WTC11 (cell line): Measurements from ENCODE around the gene SH3GL2. TPM values are rescaled to one million over a fixed set of nuclear protein-coding genes. Genes with fewer than 3 reads are reported as not detected.

Source experiments
- ATAC-seq: fragments of 200-7000 bp; cut with Tn5 transposase; 2 replicates; pipeline ENCODE4 v1.10.0; 2021; ENCODE audit warnings: mild to moderate bottlenecking, moderate library complexity
- CTCF ChIA-PET: fragments of 300-600 bp; sonication (Branson Sonifier 250); formaldehyde crosslinking; loops from one replicate; lab custom pipeline; 2021; ENCODE audit warnings: antibody characterized with exemption; lab: Charles Lee
- POLR2A ChIA-PET: fragments of 350-600 bp; sonication (Branson Sonifier 250); formaldehyde crosslinking; loops from one replicate; lab custom pipeline; 2021; ENCODE audit warnings: antibody characterized with exemption; lab: Charles Lee
- DNase-seq: peaks from one replicate; pipeline ENCODE4 v3.0.0; 2021; ENCODE audit warnings: low spot score
- H3K27ac Mint-ChIP-seq: 2 replicates; pipeline ENCODE4 v1.8.0; 2021; ENCODE audit warnings: mixed read lengths
- H3K27me3 Mint-ChIP-seq: 2 replicates; pipeline ENCODE4 v1.8.0; 2021; ENCODE audit warnings: low read depth, mild to moderate bottlenecking, moderate library complexity, mixed read lengths
- H3K36me3 Mint-ChIP-seq: 2 replicates; pipeline ENCODE4 v1.8.0; 2021; ENCODE audit warnings: mixed read lengths
- H3K4me1 Mint-ChIP-seq: 2 replicates; pipeline ENCODE4 v1.8.0; 2022; ENCODE audit warnings: mixed read lengths
- H3K4me3 Mint-ChIP-seq: 2 replicates; pipeline ENCODE4 v1.8.0; 2021; ENCODE audit warnings: mild to moderate bottlenecking, moderate library complexity, mixed read lengths
- H3K9me3 Mint-ChIP-seq: 2 replicates; pipeline ENCODE4 v1.8.0; 2021; ENCODE audit warnings: mixed read lengths
- ATF3 ChIP-seq: sonication (generic); formaldehyde crosslinking; conservative IDR thresholded peaks from 2 replicates; pipeline ENCODE4 v1.8.1; 2022; ENCODE audit warnings: mild to moderate bottlenecking, missing genetic modification reagents
- CBFB ChIP-seq: sonication (generic); formaldehyde crosslinking; IDR thresholded peaks from 2 replicates; pipeline ENCODE4 v1.8.1; 2022; ENCODE audit warnings: mild to moderate bottlenecking, low read depth, missing genetic modification reagents
- CDX4 ChIP-seq: fragments of 250-450 bp; sonication (Bioruptor Pico); IDR thresholded peaks from 2 replicates; pipeline ENCODE4 v1.9.0; 2021; ENCODE audit warnings: moderate library complexity, mild to moderate bottlenecking, inconsistent platforms, borderline replicate concordance
- E2F4 ChIP-seq: sonication (generic); formaldehyde crosslinking; IDR thresholded peaks from 2 replicates; pipeline ENCODE4 v1.8.1; 2022; ENCODE audit warnings: low read depth, mild to moderate bottlenecking, moderate library complexity, missing genetic modification reagents, borderline replicate concordance
- EMX1 ChIP-seq: fragments of 250-450 bp; sonication (Bioruptor Pico); IDR thresholded peaks from 2 replicates; pipeline ENCODE4 v1.8.0; 2021; ENCODE audit warnings: mild to moderate bottlenecking
- FOXK1 ChIP-seq: sonication (generic); formaldehyde crosslinking; IDR thresholded peaks from 2 replicates; pipeline ENCODE4 v1.8.0; 2022; ENCODE audit warnings: mild to moderate bottlenecking, moderate library complexity, missing genetic modification reagents
- GABPB1 ChIP-seq: sonication (generic); formaldehyde crosslinking; IDR thresholded peaks from 2 replicates; pipeline ENCODE4 v1.8.1; 2023; ENCODE audit warnings: mild to moderate bottlenecking, missing genetic modification reagents
- HMGA2 ChIP-seq: fragments of 250-450 bp; sonication (Bioruptor Pico); IDR thresholded peaks from 2 replicates; pipeline ENCODE4 v1.4.0; 2021; ENCODE audit warnings: mild to moderate bottlenecking, moderate library complexity
- IRF2 ChIP-seq: sonication (generic); formaldehyde crosslinking; IDR thresholded peaks from 2 replicates; pipeline ENCODE4 v1.8.0; 2022; ENCODE audit warnings: low read depth, missing genetic modification reagents, borderline replicate concordance
- JAZF1 ChIP-seq: fragments of 250-450 bp; sonication (Bioruptor Pico); IDR thresholded peaks from 2 replicates; pipeline ENCODE4 v1.9.0; 2021; ENCODE audit warnings: moderate library complexity, mild to moderate bottlenecking, inconsistent platforms
- OVOL2 ChIP-seq: fragments of 250-450 bp; sonication (Bioruptor Pico); IDR thresholded peaks from 2 replicates; pipeline ENCODE4 v1.9.0; 2021; ENCODE audit warnings: mild to moderate bottlenecking, borderline replicate concordance
- PRRX2 ChIP-seq: fragments of 250-450 bp; sonication (Bioruptor Pico); IDR thresholded peaks from 2 replicates; pipeline ENCODE4 v1.8.0; 2021; ENCODE audit warnings: mild to moderate bottlenecking
- SP1 ChIP-seq: sonication (generic); formaldehyde crosslinking; conservative IDR thresholded peaks from 2 replicates; pipeline ENCODE4 v1.8.1; 2022; ENCODE audit warnings: missing genetic modification reagents
- STAT6 ChIP-seq: sonication (generic); formaldehyde crosslinking; conservative IDR thresholded peaks from 2 replicates; pipeline ENCODE4 v1.8.1; 2023; ENCODE audit warnings: mild to moderate bottlenecking, low read depth, missing genetic modification reagents, moderate library complexity
- TEAD1 ChIP-seq: sonication (generic); formaldehyde crosslinking; IDR thresholded peaks from 2 replicates; pipeline ENCODE4 v1.8.0; 2022; ENCODE audit warnings: mild to moderate bottlenecking, missing genetic modification reagents
- USF1 ChIP-seq: sonication (generic); formaldehyde crosslinking; IDR thresholded peaks from 2 replicates; pipeline ENCODE4 v1.8.0; 2022; ENCODE audit warnings: mild to moderate bottlenecking, missing genetic modification reagents
- ZMAT4 ChIP-seq: fragments of 250-450 bp; sonication (Bioruptor Pico); IDR thresholded peaks from 2 replicates; pipeline ENCODE4 v1.9.0; 2021; ENCODE audit warnings: mild to moderate bottlenecking
- ZNF121 ChIP-seq: sonication (generic); formaldehyde crosslinking; IDR thresholded peaks from 2 replicates; pipeline ENCODE4 v1.8.0; 2023; ENCODE audit warnings: missing genetic modification reagents
- ZNF281 ChIP-seq: sonication (generic); formaldehyde crosslinking; IDR thresholded peaks from 2 replicates; pipeline ENCODE4 v1.8.0; 2023; ENCODE audit warnings: mild to moderate bottlenecking, missing genetic modification reagents
- ZNF425 ChIP-seq: fragments of 250-450 bp; sonication (Bioruptor Pico); conservative IDR thresholded peaks from 2 replicates; pipeline ENCODE4 v1.9.0; 2021; ENCODE audit warnings: mild to moderate bottlenecking
- ZSCAN18 ChIP-seq: fragments of 250-450 bp; sonication (Bioruptor Pico); IDR thresholded peaks from 2 replicates; pipeline ENCODE4 v2.1.2; 2022; ENCODE audit warnings: mild to moderate bottlenecking, moderate library complexity
- total RNA-seq: library from RNA; stranded (reverse); gene quantifications from 3 replicates; pipeline ENCODE4 v1.2.3, GENCODE V29; 2021

Gene SH3GL2
- total RNA-seq, 1 experiment from 2014 or later, result 4.2 TPM

- Mint-ChIP-seq H3K4me1 (peaks cover 11% of the 10 kb centered on the region), H3K27ac (no peak overlapping the region), H3K9me3 (no peaks in the 10 kb centered on the region), H3K4me3 (no peak overlapping the region), H3K27me3 (no peaks in the 10 kb centered on the region), H3K36me3 (no peaks in the 10 kb centered on the region)
- ATAC-seq (no peak), DNase-seq (no peak)
- TF ChIP-seq USF1 (CRISPR knock-in tag) (no peak), STAT6 (CRISPR knock-in tag) (no peak), CBFB (no peak), FOXK1 (CRISPR knock-in tag) (no peak), JAZF1 (CRISPR knock-in tag) (no peak), ZMAT4 (no peak), ZNF425 (CRISPR knock-in tag) (no peak), ZNF121 (CRISPR knock-in tag) (no peak), GABPB1 (CRISPR knock-in tag) (no peak), OVOL2 (CRISPR knock-in tag) (no peak), IRF2 (no peak)
- ChIA-PET POLR2A (no interaction called here), CTCF (no interaction called here)
These were observed 35.4 kb downstream of the SH3GL2 start for GRCh38 chr9:17614250-17614649.

- Mint-ChIP-seq H3K4me1 (peaks cover 11% of the 10 kb centered on the region), H3K4me3 (no peak overlapping the region), H3K27ac (no peak overlapping the region), H3K36me3 (no peaks in the 10 kb centered on the region), H3K9me3 (no peaks in the 10 kb centered on the region), H3K27me3 (no peaks in the 10 kb centered on the region)
- no peak for ATAC-seq
- no peak for TF ChIP-seq E2F4 (CRISPR knock-in tag)
- no peak for TF ChIP-seq ATF3
- TF ChIP-seq SP1, result no peak
- TF ChIP-seq HMGA2 (CRISPR knock-in tag), result no peak
- TF ChIP-seq PRRX2 (CRISPR knock-in tag), result no peak
- no peak for TF ChIP-seq ZSCAN18 (CRISPR knock-in tag)
- no peak for TF ChIP-seq USF1 (CRISPR knock-in tag)
- no peak for TF ChIP-seq EMX1 (CRISPR knock-in tag)
- no peak for TF ChIP-seq CDX4 (CRISPR knock-in tag)
- no peak for TF ChIP-seq TEAD1
- no peak for TF ChIP-seq ZNF281 (CRISPR knock-in tag)
- DNase-seq, result no peak
- CTCF ChIA-PET, result no interaction called here
- POLR2A ChIA-PET, result no interaction called here
These were observed 36.0 kb downstream of the SH3GL2 start for GRCh38 chr9:17614903-17615302.
